ENCODE results near the gene PHF1. TPM values are rescaled to one million over a fixed set of nuclear protein-coding genes. Genes with fewer than 3 reads are reported as not detected.
A peak's percentile ranks its signal among the peaks of the same experiment; 100 is the strongest.

The PHF1 gene
- total RNA-seq, 1 donor from 2014 or later = 74.3 TPM

DNA sequence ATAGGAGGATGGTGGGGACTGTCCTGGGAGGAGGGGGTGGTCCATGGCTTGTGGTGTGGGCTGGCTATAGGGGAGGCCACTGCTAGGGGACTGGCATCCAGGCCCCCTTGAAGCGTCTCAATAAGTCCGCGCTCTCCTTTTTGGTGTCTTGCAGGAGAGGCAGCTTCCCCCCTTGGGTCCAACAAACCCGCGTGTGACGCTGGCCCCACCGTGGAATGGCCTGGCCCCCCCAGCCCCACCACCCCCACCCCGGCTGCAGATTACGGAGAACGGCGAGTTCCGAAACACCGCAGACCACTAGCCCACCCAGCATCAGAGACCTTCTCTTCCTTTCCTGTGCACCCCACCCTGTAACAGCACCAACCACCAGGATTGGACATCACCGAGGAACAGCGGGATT, 40.8 kb downstream of the PHF1 start:
- Histone ChIP-seq H3K9me3 (no peaks in the 10 kb centered on the region), H3K36me3 (peaks cover 6% of the 10 kb centered on the region), H3K27ac (no peak overlapping the region), H3K27me3 (no peaks in the 10 kb centered on the region), H3K4me1 (peaks cover 15% of the 10 kb centered on the region), H3K4me3 (no peak overlapping the region)
- ATAC-seq (no peak), DNase-seq (no peak)
- intact Hi-C loops (cut with DNase I) = no loop called here
- TF ChIP-seq, protein P1, sequence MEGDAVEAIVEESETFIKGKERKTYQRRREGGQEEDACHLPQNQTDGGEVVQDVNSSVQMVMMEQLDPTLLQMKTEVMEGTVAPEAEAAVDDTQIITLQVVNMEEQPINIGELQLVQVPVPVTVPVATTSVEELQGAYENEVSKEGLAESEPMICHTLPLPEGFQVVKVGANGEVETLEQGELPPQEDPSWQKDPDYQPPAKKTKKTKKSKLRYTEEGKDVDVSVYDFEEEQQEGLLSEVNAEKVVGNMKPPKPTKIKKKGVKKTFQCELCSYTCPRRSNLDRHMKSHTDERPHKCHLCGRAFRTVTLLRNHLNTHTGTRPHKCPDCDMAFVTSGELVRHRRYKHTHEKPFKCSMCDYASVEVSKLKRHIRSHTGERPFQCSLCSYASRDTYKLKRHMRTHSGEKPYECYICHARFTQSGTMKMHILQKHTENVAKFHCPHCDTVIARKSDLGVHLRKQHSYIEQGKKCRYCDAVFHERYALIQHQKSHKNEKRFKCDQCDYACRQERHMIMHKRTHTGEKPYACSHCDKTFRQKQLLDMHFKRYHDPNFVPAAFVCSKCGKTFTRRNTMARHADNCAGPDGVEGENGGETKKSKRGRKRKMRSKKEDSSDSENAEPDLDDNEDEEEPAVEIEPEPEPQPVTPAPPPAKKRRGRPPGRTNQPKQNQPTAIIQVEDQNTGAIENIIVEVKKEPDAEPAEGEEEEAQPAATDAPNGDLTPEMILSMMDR (IDR thresholded peaks at IDR 0.05) = no peak

DNA sequence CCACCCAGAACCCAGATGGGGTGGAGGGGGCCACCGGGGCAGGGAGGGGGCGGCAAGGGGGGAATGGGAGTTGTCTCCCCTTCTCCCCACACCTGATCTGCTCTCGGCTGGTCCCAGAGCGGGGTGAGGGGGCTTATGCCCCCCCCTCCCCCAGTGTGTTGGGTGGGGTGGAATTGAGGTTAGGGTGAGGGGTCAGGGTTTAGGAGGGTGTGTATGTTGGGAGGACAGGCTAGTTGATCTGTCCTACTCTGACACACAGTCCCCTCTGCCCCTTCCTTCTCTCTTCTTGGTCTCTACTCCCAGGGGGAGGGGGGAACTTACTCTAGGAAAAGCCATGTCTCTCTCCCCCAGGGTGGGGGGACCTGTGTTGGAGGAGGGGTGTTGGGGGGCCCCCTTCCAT, 41.7 kb downstream of the PHF1 start:
- peaks cover 3% of the 10 kb centered on the region for H3K36me3 ChIP-seq
- ATAC-seq = no peak
- H3K9me3 ChIP-seq = no peaks in the 10 kb centered on the region
- H3K27ac ChIP-seq = no peak overlapping the region
- DNase-seq = no peak
- H3K4me3 ChIP-seq = no peak overlapping the region
- H3K27me3 ChIP-seq = no peaks in the 10 kb centered on the region
- H3K4me1 ChIP-seq = peaks cover 15% of the 10 kb centered on the region
- intact Hi-C loops (cut with DNase I) = no loop called here
- TF ChIP-seq, protein P1 (IDR thresholded peaks at IDR 0.05) = no peak

DNA sequence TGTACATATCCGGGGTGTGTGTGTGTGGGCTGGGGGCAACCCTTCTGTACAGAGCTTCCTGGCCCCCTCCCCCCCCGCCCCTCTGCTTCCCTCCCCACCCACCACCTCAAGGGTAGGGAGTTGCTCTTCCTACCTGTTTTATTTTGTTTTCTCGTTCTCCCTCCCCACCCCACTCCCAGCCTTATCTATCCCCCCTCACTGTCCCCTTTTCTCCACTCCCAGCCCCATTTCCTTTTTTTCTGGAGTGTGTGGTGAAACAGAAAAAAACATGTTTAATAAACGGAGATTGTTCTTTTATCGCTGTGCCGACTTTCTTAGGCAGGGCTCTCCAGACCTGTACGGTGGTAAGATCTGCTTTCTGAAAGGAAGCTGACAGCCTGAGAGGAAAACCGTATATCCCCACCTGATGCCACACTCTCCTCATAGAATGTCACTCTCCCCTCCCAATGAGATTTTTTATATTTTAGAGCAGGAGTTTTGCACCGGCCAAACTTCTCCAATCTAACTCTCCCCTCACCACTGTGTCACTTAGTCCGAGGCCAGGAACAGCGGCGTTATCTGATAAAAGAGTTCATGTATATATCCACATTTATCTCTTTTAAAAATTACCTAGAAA, 42.7 kb downstream of the PHF1 start:
- Histone ChIP-seq H3K36me3 (no peaks in the 10 kb centered on the region), H3K27ac (peak overlapping the region; percentile 86), H3K4me1 (peaks cover 15% of the 10 kb centered on the region), H3K4me3 (peak overlapping the region; percentile 95), H3K9me3 (no peaks in the 10 kb centered on the region), H3K27me3 (no peaks in the 10 kb centered on the region)
- no peak for ATAC-seq
- TF ChIP-seq, protein P1 (IDR thresholded peaks at IDR 0.05) = no peak
- no peak for DNase-seq
- intact Hi-C loops (cut with DNase I) = no loop called here

DNA sequence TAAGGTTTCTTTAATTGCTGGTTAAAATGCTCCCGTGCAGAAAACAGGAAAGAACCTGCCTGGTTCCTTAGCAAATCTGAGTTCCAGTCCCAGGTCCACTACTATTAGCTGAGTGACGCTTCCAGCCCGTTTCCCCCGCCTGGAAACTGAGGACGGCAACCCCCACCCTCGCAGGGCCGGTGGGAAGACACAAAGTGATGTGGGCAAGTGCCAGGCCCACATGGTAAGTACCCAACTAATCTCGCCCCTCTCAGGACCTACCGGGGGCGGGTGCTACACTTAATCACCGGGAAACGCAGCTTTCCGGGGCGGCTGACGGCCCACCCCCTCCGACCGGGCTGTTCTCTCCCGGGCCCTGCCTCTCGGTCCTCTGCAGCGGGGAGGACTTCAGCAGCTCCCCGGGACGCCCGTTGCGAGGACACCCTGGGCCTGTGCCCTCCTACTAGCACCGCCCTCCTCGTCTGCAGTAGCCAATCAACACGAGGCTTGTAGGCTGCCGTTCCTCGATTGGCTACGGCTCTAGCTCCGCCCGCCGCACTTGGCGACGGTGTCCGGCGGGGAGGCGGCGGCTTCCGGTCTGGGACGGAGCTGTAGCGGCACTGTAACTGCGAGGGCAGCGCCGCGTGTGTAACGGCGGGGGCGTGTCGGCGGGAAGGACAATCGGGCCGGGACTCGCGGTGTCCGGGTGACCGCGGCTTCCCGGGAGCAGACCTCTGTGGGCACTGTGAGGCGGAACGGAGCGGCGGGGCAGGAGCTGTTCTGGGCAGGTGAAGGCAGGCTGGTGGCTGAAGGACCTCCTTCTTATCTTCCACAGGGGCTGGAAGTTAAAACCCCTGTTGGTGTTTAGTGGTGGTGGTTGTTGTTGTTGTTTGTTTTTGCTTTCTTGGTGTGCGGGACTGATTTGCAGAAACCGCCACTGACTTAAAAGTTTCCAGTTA, 43.5 kb downstream of the PHF1 start, which contains the start of gene ZBTB9:
ZBTB9 (plus strand) TSS at position 568 of the 938 bp plus-strand sequence. CDS start 525 bp downstream, outside the sequence.
- Histone ChIP-seq H3K4me1 (peaks cover 15% of the 10 kb centered on the region), H3K36me3 (no peaks in the 10 kb centered on the region), H3K9me3 (no peaks in the 10 kb centered on the region), H3K27me3 (no peaks in the 10 kb centered on the region), H3K4me3 (peak within 1 kb of the TSS; percentile 95), H3K27ac (peak within 1 kb of the TSS; percentile 86)
- intact Hi-C loops (cut with DNase I) = no loop called here
- peak; percentile 98 for DNase-seq
- peak; percentile 99 for ATAC-seq
- TF ChIP-seq, protein P1 (IDR thresholded peaks at IDR 0.05) = no peak

DNA sequence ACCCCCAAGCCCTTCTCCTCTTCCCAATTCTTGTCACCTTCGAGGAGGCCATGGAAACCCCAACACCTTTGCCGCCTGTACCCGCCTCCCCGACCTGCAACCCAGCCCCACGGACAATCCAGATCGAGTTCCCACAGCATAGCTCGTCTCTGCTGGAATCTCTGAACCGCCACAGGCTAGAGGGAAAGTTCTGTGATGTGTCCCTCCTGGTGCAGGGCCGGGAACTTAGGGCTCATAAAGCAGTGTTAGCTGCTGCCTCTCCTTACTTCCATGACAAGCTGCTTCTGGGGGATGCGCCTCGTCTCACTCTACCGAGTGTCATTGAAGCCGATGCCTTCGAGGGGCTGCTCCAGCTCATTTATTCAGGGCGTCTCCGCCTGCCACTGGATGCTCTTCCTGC, 44.2 kb downstream of the PHF1 start:
- H3K27ac ChIP-seq = peak overlapping the region; percentile 86
- intact Hi-C loops (cut with DNase I) = no loop called here

More for the DNA sequence above, 44.2 kb downstream of the PHF1 start:
- TF ChIP-seq, protein P1 (IDR thresholded peaks at IDR 0.05) = no peak
- Histone ChIP-seq H3K4me1 (peaks cover 15% of the 10 kb centered on the region), H3K9me3 (no peaks in the 10 kb centered on the region), H3K27me3 (no peaks in the 10 kb centered on the region), H3K36me3 (no peaks in the 10 kb centered on the region), H3K4me3 (peak overlapping the region; percentile 95)
- DNase-seq (no peak), ATAC-seq (no peak)
